SK-N-MC (cell line): ENCODE results near the gene TMEM181.

Source experiments
- EZH2 ChIP-seq: fragments of 200-600 bp; sonication (generic); IDR thresholded peaks from one replicate; pipeline ENCODE4 v1.6.1; 2017; ENCODE audit warnings: antibody characterized with exemption
- FOXP2 ChIP-seq: optimal IDR thresholded peaks from 2 replicates; pipeline ENCODE3; 2011; ENCODE audit warnings: mild to moderate bottlenecking, moderate library complexity; ENCODE audit not compliant: insufficient read depth; ENCODE audit errors: extremely low read length, control extremely low read depth
- POLR2AphosphoS5 ChIP-seq: IDR thresholded peaks from 2 replicates; pipeline ENCODE4 v1.6.1; 2012; ENCODE audit warnings: mild to moderate bottlenecking, low read depth, low read length, borderline replicate concordance

DNA sequence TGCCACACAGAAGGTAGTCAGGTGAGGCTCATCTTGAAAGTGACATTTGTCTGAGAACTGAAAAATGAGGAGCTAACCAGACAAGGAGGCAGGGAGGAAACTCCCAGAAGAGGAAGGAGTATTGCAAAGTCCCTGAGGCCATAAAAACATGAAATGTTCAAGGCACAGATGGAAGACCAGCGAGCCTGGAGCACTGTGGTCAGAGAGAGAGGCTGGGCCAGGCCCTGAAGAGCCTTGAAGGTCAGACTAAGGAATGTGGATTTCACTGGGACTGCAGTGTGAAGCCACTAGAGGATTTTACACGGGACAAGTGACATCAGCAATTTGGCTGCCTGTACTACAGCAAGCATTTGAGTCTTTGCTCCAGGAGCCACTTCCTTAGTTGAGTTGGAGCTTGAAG lies 21.1 kb upstream of the TMEM181 start:
- TF ChIP-seq EZH2, result no peak
- no peak for TF ChIP-seq FOXP2
- TF ChIP-seq POLR2AphosphoS5, result no peak
